Measurements from ENCODE around the gene PLPP1. TPM values are rescaled to one million over a fixed set of nuclear protein-coding genes. Genes with fewer than 3 reads are reported as not detected.

The PLPP1 gene
- total RNA-seq, 1 donor from 2014 or later: 73.7 TPM

DNA sequence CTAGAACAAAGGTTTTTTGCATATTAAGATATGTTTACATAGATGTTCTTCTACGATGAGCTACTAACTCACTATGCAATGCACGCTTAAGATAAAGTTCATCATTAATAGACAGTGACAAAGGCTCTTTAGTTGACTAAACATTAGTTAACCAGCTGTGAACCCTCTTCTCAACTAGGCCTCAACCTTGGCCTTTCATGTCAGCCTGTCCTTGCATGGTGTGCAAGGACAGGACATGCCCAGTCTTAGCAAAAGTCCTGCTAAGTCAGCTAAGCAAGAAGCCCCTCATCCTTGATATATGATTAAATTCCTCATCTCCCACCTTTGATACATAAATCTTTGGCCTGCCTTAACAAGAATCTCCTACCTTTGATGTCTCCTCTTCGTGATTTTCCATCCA lies 50.9 kb downstream of the PLPP1 start:
- H3K36me3 Mint-ChIP-seq (ENCODE audit: low read depth): peaks cover 2% of the 10 kb centered on the region
- no peak for TF ChIP-seq CTCF (IDR thresholded peaks at IDR 0.05)
- no peak overlapping the region for H3K27ac Mint-ChIP-seq (ENCODE audit: unreplicated experiment)
- no peaks in the 10 kb centered on the region for H3K9me3 Mint-ChIP-seq (ENCODE audit: low read depth)
- no peaks in the 10 kb centered on the region for H3K27me3 Mint-ChIP-seq (ENCODE audit: low read depth)
- H3K4me1 Mint-ChIP-seq (ENCODE audit: low read depth): peaks cover 29% of the 10 kb centered on the region
- DNase-seq (ENCODE audit: low spot score): no peak
- no peak overlapping the region for H3K4me3 Mint-ChIP-seq (ENCODE audit: unreplicated experiment)

DNA sequence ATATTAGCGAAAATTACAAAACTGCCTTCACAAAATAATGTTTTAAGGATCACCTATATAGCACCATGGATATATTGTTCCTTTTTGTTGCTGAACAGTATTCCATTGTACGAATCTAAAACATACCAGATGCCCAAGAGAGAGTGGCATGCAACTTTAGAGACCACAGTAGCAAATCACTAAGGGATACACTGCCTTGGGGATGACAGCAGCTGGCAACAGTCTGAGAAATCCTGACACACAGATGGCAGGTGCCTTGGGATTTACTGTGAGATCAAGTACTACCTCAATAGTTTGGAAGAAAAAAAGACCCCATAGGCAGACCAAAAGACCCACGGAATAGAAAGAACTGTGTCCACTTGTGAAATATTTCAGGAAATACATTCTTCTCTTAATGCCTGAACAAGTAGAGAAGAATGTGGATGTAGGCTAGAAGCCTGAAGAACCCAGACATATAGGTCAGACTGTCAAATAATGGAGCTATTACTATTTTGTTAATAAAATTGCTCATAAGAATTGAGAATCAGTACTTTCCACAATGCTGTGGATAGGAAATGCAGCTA lies 53.4 kb downstream of the PLPP1 start:
- H3K27ac Mint-ChIP-seq (ENCODE audit: unreplicated experiment): peak overlapping the region; percentile 83
- H3K4me1 Mint-ChIP-seq (ENCODE audit: low read depth): peaks cover 37% of the 10 kb centered on the region
- DNase-seq (ENCODE audit: low spot score): no peak
- H3K36me3 Mint-ChIP-seq (ENCODE audit: low read depth): peaks cover 4% of the 10 kb centered on the region
- H3K27me3 Mint-ChIP-seq (ENCODE audit: low read depth): no peaks in the 10 kb centered on the region
- H3K4me3 Mint-ChIP-seq (ENCODE audit: unreplicated experiment): peak overlapping the region; percentile 8
- TF ChIP-seq CTCF (IDR thresholded peaks at IDR 0.05): no peak
- H3K9me3 Mint-ChIP-seq (ENCODE audit: low read depth): no peaks in the 10 kb centered on the region

DNA sequence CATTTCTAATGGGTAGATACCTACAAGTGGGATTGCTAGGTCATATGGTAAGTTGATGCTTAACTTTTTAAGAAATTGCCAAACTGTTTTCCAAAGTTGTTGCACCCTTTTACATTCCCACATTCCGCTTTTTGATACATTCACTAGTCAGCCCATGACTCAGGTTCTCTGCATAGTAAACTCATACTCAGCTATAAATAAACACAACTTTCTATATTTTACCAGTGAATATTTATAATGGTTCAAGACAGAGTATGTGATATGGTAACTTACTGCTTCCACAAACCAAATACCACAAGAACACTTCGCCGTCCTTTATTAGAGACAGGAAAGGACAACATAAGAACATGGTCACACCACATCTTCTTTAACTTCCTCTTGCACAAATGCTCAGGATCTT lies 54.0 kb downstream of the PLPP1 start:
- Mint-ChIP-seq H3K27ac (ENCODE audit: unreplicated experiment) (peak overlapping the region; percentile 83), H3K36me3 (ENCODE audit: low read depth) (peaks cover 4% of the 10 kb centered on the region)
- no peak for DNase-seq (ENCODE audit: low spot score)

GRCh38 chr5:55472642-55473041 lies 62.1 kb downstream of the PLPP1 start:
- Mint-ChIP-seq H3K27me3 (ENCODE audit: low read depth) (no peaks in the 10 kb centered on the region), H3K27ac (ENCODE audit: unreplicated experiment) (peak overlapping the region; percentile 74)
- DNase-seq (ENCODE audit: low spot score): no peak

More for the DNA sequence above, 54.0 kb downstream of the PLPP1 start:
- Mint-ChIP-seq H3K4me3 (ENCODE audit: unreplicated experiment) (peak overlapping the region; percentile 8), H3K9me3 (ENCODE audit: low read depth) (no peaks in the 10 kb centered on the region), H3K27me3 (ENCODE audit: low read depth) (no peaks in the 10 kb centered on the region), H3K4me1 (ENCODE audit: low read depth) (peaks cover 37% of the 10 kb centered on the region)
- TF ChIP-seq CTCF (IDR thresholded peaks at IDR 0.05): no peak

GRCh38 chr5:55471468-55471867 lies 63.3 kb downstream of the PLPP1 start:
- no peak overlapping the region for H3K27ac Mint-ChIP-seq (ENCODE audit: unreplicated experiment)

More at GRCh38 chr5:55472642-55473041, 62.1 kb downstream of the PLPP1 start:
- H3K4me1 Mint-ChIP-seq (ENCODE audit: low read depth): peaks cover 29% of the 10 kb centered on the region
- TF ChIP-seq CTCF (IDR thresholded peaks at IDR 0.05): no peak
- H3K36me3 Mint-ChIP-seq (ENCODE audit: low read depth): peaks cover 11% of the 10 kb centered on the region
- no peak overlapping the region for H3K4me3 Mint-ChIP-seq (ENCODE audit: unreplicated experiment)
- no peaks in the 10 kb centered on the region for H3K9me3 Mint-ChIP-seq (ENCODE audit: low read depth)

More at GRCh38 chr5:55471468-55471867, 63.3 kb downstream of the PLPP1 start:
- Mint-ChIP-seq H3K4me1 (ENCODE audit: low read depth) (peaks cover 26% of the 10 kb centered on the region), H3K27me3 (ENCODE audit: low read depth) (no peaks in the 10 kb centered on the region), H3K9me3 (ENCODE audit: low read depth) (no peaks in the 10 kb centered on the region), H3K36me3 (ENCODE audit: low read depth) (peaks cover 13% of the 10 kb centered on the region), H3K4me3 (ENCODE audit: unreplicated experiment) (no peak overlapping the region)
- no peak for TF ChIP-seq CTCF (IDR thresholded peaks at IDR 0.05)
- no peak for DNase-seq (ENCODE audit: low spot score)
